HFF-Myc (cell line): ENCODE measurements around the gene PTPRN2.

Source experiments
- DNase-seq: peaks from one replicate; pipeline ENCODE4 v3.0.0-alpha.2; 2011; ENCODE audit warnings: low read depth; ENCODE audit errors: extremely low read depth
- H3K4me3 ChIP-seq: replicated peaks from 2 replicates; pipeline ENCODE4 v1.5.1; 2011; ENCODE audit warnings: low read depth, mild to moderate bottlenecking, control low read depth, low read length
- CTCF ChIP-seq: IDR thresholded peaks from 2 replicates; pipeline ENCODE4 v1.5.1; 2012; ENCODE audit warnings: mild to moderate bottlenecking, low read depth, low read length, control low read depth; ENCODE audit errors: missing control alignments

PTPRN2 gene

GRCh38 chr7:157772486-157773130, 815.0 kb downstream of the PTPRN2 start:
- no peak overlapping the region for H3K4me3 ChIP-seq
- DNase-seq, result no peak
- TF ChIP-seq CTCF, result no peak

GRCh38 chr7:157771689-157772088, 815.9 kb downstream of the PTPRN2 start:
- no peak overlapping the region for H3K4me3 ChIP-seq
- no peak for TF ChIP-seq CTCF
- DNase-seq, result no peak

DNA sequence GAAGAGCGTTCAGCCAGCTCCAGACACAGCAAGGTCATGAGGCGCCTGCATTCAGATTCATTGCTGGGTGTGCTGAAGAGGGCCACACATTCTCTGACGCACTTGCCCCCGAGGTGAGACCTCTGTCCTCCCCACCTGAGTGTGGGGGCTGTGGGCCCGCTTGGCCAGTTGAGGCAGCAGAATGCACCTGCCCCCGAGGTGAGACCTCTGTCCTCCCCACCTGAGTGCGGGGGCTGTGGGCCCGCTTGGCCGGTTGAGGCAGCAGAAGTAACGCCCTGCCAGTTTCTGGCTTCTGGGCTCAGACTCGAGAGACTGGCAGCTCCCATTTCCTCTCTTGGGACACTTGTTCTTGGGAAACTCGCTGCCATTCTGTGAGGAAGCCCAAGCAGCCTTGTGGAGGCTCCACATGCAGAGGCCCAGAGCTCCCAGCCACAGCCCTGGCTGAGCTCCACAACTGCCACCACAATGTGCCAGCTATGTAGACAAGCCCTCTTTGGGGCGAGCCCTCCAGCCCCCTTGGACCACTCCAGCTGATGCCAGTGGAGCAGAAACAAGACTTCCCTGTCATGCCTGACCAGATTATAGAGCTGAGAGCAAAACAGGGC, 816.8 kb downstream of the PTPRN2 start:
- DNase-seq, result no peak
- no peak for TF ChIP-seq CTCF
- H3K4me3 ChIP-seq, result no peak overlapping the region

- DNase-seq, result no peak
- H3K4me3 ChIP-seq, result no peak overlapping the region
- no peak for TF ChIP-seq CTCF
Measured at GRCh38 chr7:157769526-157770215, 818.0 kb downstream of the PTPRN2 start.

DNA sequence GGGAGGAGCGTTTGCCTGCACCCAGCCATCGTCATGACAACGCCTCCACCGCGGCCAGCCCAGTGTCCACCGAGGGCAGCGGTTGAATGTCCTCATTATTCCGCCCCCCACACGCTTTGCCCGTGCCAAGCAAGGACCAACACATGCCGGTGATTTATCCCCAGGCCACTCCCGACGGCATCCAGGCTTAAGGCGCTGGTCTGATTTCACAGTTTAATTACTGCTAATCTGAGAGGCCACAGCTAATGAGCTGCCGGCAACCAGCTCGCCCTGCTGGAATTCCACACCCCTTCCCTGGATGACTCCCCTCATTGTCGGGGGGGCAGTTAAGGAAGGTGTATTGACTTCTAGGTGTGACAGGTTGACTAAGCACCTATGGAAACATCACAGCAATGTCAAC, 818.5 kb downstream of the PTPRN2 start:
- DNase-seq, result no peak
- TF ChIP-seq CTCF, result no peak
- H3K4me3 ChIP-seq, result no peak overlapping the region

DNA sequence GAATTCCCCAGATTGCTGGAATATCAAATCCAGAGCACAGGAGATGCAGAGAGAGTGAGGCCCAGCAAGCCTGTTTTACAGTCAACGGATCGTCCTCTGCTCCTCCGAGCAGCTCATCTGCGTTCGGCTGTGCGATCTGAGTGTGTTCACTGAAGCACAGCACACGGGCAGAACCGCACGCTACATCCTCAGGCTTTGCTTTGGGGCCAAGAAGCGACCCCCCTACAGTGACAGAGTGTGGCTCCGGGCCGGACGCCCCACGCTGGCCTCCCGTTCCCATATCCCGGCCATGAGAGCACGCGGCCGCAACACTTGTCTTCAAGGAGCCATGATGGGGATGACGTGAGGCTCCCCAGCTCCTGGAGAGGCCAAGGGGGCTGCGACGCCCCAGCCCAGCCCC, 819.4 kb downstream of the PTPRN2 start:
- H3K4me3 ChIP-seq, result no peak overlapping the region
- no peak for TF ChIP-seq CTCF
- no peak for DNase-seq
